Adipocyte (in vitro differentiated cells): ENCODE data around the gene AJAP1.
"Not testable (repeated sequence)": the region's sequence is repeated elsewhere in the genome, so short reads cannot be mapped to it uniquely, and the experiment has no call there.

Experiments
- DNase-seq: peaks from one replicate; pipeline ENCODE4 v3.0.0-alpha.2; 2015; ENCODE audit warnings: low read depth
- H3K27me3 ChIP-seq: replicated peaks from 2 replicates; pipeline ENCODE4 v1.7.0; 2013; ENCODE audit warnings: mild to moderate bottlenecking, low read length, moderate library complexity; ENCODE audit not compliant: control insufficient read depth, insufficient read depth
- H3K36me3 ChIP-seq: 2 replicates; pipeline ENCODE4 v1.7.0; 2013; ENCODE audit warnings: low read length, mild to moderate bottlenecking, moderate library complexity; ENCODE audit not compliant: control insufficient read depth, insufficient read depth, severe bottlenecking
- H3K4me1 ChIP-seq: 2 replicates; pipeline ENCODE4 v1.7.0; 2013; ENCODE audit warnings: mild to moderate bottlenecking, low read length, moderate library complexity; ENCODE audit not compliant: control insufficient read depth, insufficient read depth
- H3K4me3 ChIP-seq: 2 replicates; pipeline ENCODE4 v1.7.0; 2013; ENCODE audit warnings: mild to moderate bottlenecking, low read length, moderate library complexity
- H3K9ac ChIP-seq: 2 replicates; pipeline ENCODE4 v1.7.0; 2013; ENCODE audit warnings: mild to moderate bottlenecking, low read length, moderate library complexity
- H3K9me3 ChIP-seq: 2 replicates; pipeline ENCODE4 v1.7.0; 2013; ENCODE audit warnings: mild to moderate bottlenecking, low read length, moderate library complexity; ENCODE audit not compliant: control insufficient read depth

Gene AJAP1

DNA sequence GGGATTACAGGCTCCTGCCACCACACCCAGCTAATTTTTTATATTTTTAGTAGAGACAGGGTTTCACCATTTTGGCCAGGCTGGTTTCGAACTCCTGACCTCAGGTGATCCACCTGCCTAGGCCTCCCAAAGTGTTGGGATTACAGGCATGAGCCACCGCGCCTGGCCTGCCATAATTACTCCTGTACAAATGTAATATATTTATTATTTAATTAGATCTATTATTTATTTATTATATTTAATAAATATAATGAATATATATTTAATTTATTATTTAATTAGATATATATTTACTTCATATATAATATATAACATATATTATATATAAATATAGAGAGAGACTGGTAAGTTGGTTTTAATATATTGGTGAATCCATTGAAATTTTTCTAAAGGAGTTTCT is 35.6 kb upstream of the AJAP1 start:
- H3K9me3 ChIP-seq, H3K9ac ChIP-seq, H3K27me3 ChIP-seq, H3K36me3 ChIP-seq, DNase-seq, H3K4me1 ChIP-seq, H3K4me3 ChIP-seq: not testable (repeated sequence)

DNA sequence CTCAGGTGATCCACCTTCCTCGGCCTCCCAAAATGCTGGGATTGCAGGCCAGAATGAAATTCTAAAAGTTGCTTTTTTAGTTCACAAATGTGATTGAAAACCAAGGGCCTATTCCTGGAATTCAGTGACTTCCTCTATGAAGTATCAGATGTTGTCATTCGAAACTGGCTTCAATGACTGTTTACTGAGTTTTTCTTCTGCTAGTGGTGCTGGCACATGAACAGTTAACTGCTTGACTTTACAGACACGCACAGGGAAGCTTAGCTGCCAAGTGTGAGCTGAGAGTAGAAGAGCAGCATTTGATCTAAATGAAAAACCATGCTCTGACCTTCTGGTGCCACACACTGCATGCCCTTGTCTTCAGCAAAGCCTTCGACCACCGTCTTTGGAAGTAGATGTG is 32.8 kb upstream of the AJAP1 start:
- Histone ChIP-seq H3K36me3 (no peaks in the 10 kb centered on the region), H3K4me3 (no peak overlapping the region), H3K4me1 (no peaks in the 10 kb centered on the region), H3K9me3 (no peaks in the 10 kb centered on the region), H3K9ac (no peak overlapping the region), H3K27me3 (no peaks in the 10 kb centered on the region)
- DNase-seq: no peak

DNA sequence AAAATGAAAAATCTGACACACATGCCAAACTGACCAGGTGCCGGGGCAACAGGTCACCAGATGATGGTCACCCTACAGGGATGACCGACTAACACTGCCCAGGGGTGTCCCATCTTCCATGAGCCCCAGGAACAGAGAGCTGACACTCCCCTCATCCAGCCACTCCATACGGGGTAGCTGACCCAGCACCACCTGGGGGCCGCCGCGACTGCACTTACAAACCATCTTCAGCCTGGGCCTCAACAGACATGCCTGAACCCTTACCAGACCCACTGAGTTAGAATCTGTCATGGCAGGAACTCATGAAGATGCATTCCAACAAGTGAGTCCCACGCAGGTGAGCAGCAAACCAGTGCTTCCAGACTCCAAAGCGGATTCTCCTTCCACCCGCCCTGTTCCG is 31.6 kb upstream of the AJAP1 start:
- no peaks in the 10 kb centered on the region for H3K27me3 ChIP-seq
- no peaks in the 10 kb centered on the region for H3K4me1 ChIP-seq
- H3K4me3 ChIP-seq: no peak overlapping the region
- DNase-seq: no peak
- H3K9me3 ChIP-seq: no peaks in the 10 kb centered on the region
- no peaks in the 10 kb centered on the region for H3K36me3 ChIP-seq
- no peak overlapping the region for H3K9ac ChIP-seq

DNA sequence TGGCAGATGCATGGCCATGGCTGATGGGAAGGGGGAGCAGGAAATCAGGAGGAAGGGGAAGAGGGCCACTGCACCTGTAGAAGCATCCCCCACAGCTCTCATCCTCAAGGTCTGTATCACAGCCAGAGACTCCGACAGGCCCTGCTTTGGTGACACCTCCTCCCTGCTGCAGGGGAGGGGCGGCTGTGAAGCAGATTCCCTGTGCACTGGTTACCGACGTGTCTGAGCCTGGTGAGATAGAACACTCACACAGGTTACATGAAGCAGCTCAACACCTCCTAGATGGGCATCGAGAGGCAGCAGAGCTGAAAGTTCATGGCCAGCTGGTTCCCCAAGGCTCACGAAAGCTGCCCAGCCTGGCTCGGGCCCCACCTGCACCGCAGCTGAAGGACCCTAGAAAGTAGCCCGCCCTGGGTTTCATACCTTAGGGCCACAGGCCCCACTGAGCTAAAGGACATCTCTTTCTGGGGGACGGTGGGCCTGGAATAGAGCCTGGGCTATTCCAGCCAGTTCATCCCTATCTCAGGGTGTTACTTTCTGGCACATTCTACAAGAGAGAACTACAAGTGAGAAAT is 30.2 kb upstream of the AJAP1 start:
- H3K27me3 ChIP-seq: no peaks in the 10 kb centered on the region
- DNase-seq: no peak
- no peaks in the 10 kb centered on the region for H3K9me3 ChIP-seq

DNA sequence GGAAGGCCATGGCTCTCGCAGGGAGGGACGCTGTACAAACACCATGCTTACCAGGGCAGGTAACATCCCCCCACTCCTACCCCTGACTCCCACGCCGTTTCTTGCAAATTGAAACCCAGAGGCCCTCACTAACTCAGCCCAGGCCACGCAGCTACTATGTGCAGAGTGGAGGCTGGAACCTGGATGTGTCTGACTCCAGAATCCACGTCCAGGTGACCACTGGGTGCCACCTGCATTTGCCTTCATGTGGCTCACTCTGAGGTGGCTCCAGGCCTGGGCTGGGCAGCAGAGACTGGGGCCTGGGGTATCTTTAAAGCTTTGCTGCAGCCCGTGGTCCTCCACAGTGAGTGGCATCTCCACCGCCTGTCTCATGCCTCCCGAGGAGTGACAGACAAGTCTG is 29.6 kb upstream of the AJAP1 start:
- Histone ChIP-seq H3K9me3 (no peaks in the 10 kb centered on the region), H3K4me3 (no peak overlapping the region), H3K9ac (no peak overlapping the region), H3K36me3 (no peaks in the 10 kb centered on the region), H3K4me1 (no peaks in the 10 kb centered on the region), H3K27me3 (no peaks in the 10 kb centered on the region)
- no peak for DNase-seq

More for the DNA sequence above, 30.2 kb upstream of the AJAP1 start:
- Histone ChIP-seq H3K9ac (no peak overlapping the region), H3K4me3 (no peak overlapping the region), H3K36me3 (no peaks in the 10 kb centered on the region), H3K4me1 (no peaks in the 10 kb centered on the region)

DNA sequence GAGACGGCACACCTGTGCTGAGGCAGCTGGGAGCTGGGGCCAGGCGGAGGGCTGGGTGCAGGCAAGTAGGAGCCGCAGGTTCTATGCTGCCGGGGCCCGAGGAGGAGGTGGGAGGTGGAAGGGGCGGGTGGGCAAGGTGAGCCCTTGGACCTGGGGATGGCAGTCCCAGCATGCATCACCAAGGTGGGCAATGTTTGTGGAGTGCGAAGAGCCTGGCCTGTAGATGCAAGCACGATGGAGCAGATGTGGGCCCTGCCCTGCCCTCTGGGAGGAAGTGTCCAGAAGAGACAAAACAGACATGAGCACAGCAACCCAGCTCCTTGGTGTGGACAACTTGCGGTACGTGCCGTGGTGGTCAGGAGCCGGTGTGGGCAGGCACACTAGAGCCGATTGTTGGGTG is 28.3 kb upstream of the AJAP1 start:
- Histone ChIP-seq H3K9ac (no peak overlapping the region), H3K9me3 (no peaks in the 10 kb centered on the region), H3K4me1 (no peaks in the 10 kb centered on the region), H3K4me3 (no peak overlapping the region), H3K27me3 (no peaks in the 10 kb centered on the region), H3K36me3 (no peaks in the 10 kb centered on the region)
- DNase-seq: no peak

DNA sequence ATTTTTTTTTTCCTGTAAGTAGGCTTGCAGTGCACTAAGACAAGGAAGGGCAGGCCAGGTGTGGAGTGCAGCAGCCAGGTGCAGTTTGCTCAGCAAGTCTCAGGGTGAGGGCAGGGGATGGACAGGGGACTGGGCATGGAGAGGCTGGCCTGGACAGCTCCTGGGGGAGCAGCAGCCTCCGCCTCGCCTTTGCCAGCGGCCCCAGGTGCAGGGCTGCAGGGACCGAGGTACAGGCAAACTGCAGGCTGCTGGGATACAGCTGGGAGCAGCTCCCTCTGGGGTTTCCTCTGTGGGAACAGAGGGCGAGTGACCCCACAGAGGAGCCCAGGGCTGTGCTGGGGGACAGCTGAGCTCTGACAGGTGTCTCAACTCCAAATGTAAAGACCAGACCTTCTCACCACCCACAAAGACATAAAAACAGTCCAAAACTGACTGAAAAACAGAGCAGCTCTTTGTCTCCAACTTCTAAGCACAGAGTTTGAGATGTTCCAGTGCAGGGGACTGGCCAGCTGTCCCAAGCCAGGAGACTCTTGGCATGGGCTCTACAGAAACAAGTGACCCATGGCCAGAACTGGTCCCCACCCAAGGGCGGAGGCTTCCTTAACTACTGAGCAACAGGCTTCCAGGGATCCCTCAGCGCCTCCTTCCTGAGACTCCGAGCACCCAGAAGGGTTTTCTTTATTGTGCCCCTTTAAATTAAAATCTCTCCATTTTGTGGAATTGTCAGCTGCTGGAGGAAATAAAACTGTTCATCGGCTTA is 27.7 kb upstream of the AJAP1 start:
- H3K4me1 ChIP-seq: no peaks in the 10 kb centered on the region
- no peaks in the 10 kb centered on the region for H3K36me3 ChIP-seq
- no peaks in the 10 kb centered on the region for H3K27me3 ChIP-seq
- DNase-seq: no peak
- H3K4me3 ChIP-seq: no peak overlapping the region
- no peaks in the 10 kb centered on the region for H3K9me3 ChIP-seq
- H3K9ac ChIP-seq: no peak overlapping the region

DNA sequence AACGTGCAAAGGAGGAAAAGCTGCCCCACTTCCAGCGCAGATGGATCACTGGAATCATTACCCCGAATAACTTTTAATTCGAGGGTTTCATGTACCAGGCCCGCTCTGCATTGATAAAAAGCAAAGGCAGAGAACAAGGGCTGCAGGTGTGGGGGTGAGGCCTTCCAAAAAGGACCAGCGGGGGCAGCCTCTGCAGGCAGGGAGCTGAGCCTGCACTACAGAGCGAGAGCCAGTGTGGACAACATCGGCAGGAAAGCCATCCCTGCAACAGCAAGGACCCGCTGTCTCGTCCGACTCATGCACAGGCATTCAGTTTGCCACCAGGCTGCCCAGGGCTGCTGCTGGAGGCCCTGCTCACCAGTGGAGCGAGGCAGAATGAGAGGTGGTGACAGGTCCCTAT is 27.1 kb upstream of the AJAP1 start:
- no peak for DNase-seq
- no peaks in the 10 kb centered on the region for H3K36me3 ChIP-seq
- H3K4me3 ChIP-seq: no peak overlapping the region
- no peaks in the 10 kb centered on the region for H3K4me1 ChIP-seq
- no peaks in the 10 kb centered on the region for H3K27me3 ChIP-seq
- no peaks in the 10 kb centered on the region for H3K9me3 ChIP-seq
- no peak overlapping the region for H3K9ac ChIP-seq

DNA sequence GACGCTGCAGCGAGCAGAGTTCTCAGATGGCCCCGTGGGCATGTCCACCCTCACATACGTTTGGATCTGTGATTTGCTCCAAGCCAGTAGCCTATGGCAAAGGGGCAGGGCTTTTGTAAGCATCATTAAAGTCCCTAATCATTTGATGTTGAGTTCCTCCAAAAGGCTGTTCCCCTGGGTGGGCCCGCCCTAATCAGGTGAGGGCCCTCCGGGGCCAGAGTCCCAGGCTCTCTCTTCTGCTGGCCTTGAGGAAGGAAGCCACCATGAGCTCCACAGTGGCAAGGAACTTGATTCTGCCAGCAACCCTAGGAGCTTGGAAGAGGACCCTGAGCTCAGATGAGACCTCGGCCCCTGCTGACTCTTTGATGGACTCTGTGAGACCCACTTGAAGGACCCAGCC is 25.4 kb upstream of the AJAP1 start:
- no peaks in the 10 kb centered on the region for H3K27me3 ChIP-seq
- no peaks in the 10 kb centered on the region for H3K36me3 ChIP-seq
- no peak overlapping the region for H3K9ac ChIP-seq
- DNase-seq: no peak
- H3K4me3 ChIP-seq: no peak overlapping the region
- H3K9me3 ChIP-seq: no peaks in the 10 kb centered on the region
- no peaks in the 10 kb centered on the region for H3K4me1 ChIP-seq

DNA sequence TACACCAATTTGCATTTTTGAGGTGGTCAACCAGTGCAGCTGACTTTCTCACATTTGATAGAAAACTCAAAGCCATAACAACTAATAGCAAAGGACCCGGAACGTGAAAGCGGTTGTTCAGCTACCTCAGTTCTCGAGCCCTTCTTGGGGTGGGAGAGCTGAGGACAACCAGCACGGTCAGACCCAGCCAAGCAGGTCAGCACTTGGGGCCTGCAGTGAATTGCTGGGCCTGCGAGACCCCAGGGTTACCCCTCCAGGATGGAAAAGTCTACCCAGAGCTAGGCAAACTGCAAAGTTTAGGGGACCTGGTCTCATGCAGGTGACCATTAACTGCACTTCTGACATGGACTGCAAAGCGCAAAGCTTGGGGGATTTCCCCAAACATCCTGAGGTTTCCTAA is 23.8 kb upstream of the AJAP1 start:
- Histone ChIP-seq H3K4me1 (no peaks in the 10 kb centered on the region), H3K9me3 (no peaks in the 10 kb centered on the region), H3K36me3 (no peaks in the 10 kb centered on the region), H3K4me3 (no peak overlapping the region), H3K27me3 (no peaks in the 10 kb centered on the region), H3K9ac (no peak overlapping the region)
- DNase-seq: no peak

DNA sequence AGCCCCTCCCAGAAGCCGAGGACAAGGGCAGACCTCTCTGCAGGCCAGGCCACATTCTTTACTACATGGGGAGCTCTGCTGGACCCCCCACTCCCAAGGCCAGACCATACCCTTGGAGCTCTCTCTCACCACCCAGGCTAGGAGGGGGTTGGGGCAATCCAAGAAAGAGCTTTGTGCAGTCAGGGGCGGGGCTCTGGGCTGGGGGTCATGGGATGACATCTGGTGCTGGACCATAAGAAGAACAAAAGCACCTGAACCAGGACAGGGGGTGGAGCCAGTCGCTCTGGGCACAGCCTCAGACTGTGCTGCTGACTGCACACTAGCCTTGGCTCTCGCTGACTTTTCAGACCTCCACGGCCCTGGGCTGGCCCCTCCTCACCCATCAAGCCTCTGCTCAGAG is 23.1 kb upstream of the AJAP1 start:
- H3K4me3 ChIP-seq: no peak overlapping the region
- no peak for DNase-seq
- H3K4me1 ChIP-seq: no peaks in the 10 kb centered on the region
- H3K9ac ChIP-seq: no peak overlapping the region
- H3K9me3 ChIP-seq: no peaks in the 10 kb centered on the region
- no peaks in the 10 kb centered on the region for H3K36me3 ChIP-seq
- no peaks in the 10 kb centered on the region for H3K27me3 ChIP-seq

DNA sequence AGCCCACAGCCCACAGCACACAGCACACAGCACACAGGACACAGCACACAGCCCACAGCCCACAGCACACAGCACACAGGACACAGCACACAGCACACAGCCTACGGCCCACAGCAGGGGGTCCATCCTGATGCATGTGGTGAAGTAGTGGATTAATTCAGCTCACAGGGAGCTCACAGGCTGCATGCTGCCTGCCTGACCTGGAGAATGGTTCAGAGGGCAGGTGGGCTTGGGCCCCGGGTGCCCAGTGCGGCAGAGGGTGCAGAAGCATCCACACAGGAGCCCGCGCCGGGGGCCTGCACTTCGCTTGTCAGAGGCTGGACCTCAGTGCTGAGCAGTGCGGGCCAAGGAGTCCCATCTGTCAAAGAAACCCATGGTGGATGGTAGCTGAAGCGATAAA is 21.1 kb upstream of the AJAP1 start:
- DNase-seq: no peak
- peaks cover 4% of the 10 kb centered on the region for H3K27me3 ChIP-seq

More for the DNA sequence above, 21.1 kb upstream of the AJAP1 start:
- Histone ChIP-seq H3K4me3 (no peak overlapping the region), H3K9ac (no peak overlapping the region), H3K36me3 (no peaks in the 10 kb centered on the region), H3K9me3 (no peaks in the 10 kb centered on the region), H3K4me1 (no peaks in the 10 kb centered on the region)
